Astrocyte of the spinal cord (primary cell): ENCODE measurements around the gene ADK.

ENCODE experiments used
- DNase-seq: peaks from one replicate; pipeline ENCODE4 v3.0.0; 2011; ENCODE audit warnings: low read depth, low spot score
- H3K4me3 ChIP-seq: 2 replicates; pipeline ENCODE4 v1.5.1; 2011; ENCODE audit warnings: low read depth, mild to moderate bottlenecking, low read length, moderate library complexity
- in situ Hi-C: cut with HindIII; loops from 2 replicates; pipeline ENCODE4 v1.10.0; 2017; ENCODE audit warnings: low sequenced_read_pairs
- TF ChIP-seq, protein P1 (sequence below): IDR thresholded peaks from 2 replicates; pipeline ENCODE4 v1.5.1; 2012; ENCODE audit warnings: low read depth, mild to moderate bottlenecking, low read length, inconsistent platforms

ADK gene

DNA sequence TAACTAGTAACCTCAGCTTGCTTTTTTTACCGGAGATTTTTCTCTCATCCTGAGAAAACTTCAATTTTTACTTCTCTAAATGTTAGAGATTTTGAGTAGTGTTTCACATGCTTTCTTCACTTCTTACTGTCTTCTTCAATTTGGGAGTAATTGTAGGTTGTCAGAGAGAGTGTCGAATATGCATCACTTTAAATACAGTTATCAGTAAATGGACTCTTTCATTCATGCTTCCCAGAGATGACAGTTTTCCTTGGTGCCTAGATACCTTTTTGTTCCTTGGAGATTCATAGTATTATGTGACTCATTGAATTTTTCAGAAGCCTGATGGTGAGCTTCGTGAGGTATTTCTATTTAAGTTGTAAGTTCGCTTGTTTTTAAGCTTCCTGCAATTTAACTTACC, 169.7 kb downstream of the ADK start:
- TF ChIP-seq, protein P1, sequence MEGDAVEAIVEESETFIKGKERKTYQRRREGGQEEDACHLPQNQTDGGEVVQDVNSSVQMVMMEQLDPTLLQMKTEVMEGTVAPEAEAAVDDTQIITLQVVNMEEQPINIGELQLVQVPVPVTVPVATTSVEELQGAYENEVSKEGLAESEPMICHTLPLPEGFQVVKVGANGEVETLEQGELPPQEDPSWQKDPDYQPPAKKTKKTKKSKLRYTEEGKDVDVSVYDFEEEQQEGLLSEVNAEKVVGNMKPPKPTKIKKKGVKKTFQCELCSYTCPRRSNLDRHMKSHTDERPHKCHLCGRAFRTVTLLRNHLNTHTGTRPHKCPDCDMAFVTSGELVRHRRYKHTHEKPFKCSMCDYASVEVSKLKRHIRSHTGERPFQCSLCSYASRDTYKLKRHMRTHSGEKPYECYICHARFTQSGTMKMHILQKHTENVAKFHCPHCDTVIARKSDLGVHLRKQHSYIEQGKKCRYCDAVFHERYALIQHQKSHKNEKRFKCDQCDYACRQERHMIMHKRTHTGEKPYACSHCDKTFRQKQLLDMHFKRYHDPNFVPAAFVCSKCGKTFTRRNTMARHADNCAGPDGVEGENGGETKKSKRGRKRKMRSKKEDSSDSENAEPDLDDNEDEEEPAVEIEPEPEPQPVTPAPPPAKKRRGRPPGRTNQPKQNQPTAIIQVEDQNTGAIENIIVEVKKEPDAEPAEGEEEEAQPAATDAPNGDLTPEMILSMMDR, result no peak
- H3K4me3 ChIP-seq, result no peak overlapping the region
- DNase-seq, result no peak
- in situ Hi-C loops, result no loop called here

DNA sequence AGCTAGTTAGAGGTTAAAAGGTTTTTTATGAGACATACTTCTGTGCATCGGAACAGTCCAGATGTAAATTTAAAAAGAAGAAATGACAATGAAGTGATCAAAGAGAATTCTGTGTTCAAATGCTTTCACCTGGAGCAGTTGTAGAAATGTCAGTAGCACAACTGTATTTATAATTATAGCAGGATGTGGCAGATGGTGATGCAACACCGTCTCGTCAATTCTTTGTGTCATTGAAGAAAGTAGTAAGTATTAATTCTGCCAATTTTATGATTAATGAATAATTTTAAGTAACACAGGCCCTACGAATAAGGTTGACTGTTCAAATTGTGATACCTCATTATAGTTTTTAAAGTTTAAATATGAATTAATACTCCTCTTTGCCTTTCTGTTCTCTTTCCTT, 171.1 kb downstream of the ADK start:
- TF ChIP-seq, protein P1, result no peak
- in situ Hi-C loops, result no loop called here
- H3K4me3 ChIP-seq, result no peak overlapping the region
- no peak for DNase-seq

DNA sequence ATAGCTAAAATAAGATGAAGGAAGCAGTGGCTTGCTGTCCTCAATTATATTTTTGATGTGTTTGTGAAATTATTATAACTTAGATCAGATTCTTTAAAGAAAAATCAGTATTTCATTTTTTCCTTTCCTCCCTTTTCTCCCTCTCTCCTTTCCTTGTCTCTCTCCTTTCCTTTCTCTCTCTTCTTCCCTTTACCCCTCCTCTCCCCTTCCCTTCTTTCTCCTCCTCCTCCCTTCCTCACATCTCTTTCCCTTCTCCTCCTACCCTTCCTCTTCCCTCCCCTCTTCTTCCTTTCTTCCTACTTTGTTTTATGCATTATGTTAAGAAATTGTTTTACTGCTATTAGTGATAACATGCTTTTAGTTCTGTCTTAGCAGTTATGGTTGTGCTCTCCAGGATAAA, 171.5 kb downstream of the ADK start:
- TF ChIP-seq, protein P1, result no peak
- DNase-seq, result no peak
- H3K4me3 ChIP-seq, result no peak overlapping the region
- in situ Hi-C loops, result no loop called here

DNA sequence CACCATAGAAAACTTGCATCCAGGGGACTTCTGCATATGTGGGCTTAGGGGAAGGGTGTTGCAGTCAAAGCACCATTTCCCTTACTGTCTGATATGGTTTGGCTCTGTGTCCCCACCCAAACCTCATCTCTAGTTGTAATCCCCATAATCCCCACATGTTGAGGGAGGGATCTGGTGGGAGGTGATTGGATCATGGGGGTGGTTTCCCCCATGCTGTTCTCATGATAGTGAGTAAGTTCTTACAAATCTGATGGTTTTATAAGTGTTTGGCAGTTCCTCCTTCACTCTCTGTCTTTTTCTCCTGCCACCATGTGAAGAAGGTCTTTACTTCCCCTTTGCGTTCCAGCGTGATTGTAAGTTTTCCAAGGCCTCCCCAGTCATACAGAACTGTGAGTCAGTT, 177.4 kb downstream of the ADK start:
- DNase-seq, result peak; percentile 30
- in situ Hi-C loops, result no loop called here
- no peak overlapping the region for H3K4me3 ChIP-seq
- TF ChIP-seq, protein P1, result no peak

DNA sequence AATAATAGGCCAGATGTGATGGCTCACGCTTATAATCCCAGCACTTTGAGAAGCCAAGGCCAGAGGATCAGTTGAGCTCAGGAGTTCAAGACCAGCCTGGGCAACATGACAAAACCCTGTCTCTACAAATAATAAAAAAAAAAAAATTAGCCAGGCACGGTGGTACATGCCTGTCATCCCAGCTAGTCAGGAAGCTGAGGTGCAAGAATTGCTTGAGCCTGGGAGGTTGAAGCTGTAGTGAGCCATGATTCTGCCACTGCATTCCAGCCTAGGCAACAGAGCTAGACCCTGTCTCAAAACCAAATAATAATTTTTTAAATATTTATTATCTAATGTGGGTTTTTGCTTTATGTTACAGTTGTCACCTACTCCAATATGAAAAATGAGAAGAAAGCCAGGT, 178.9 kb downstream of the ADK start:
- DNase-seq, result no peak
- in situ Hi-C loops, result no loop called here
- no peak overlapping the region for H3K4me3 ChIP-seq
- TF ChIP-seq, protein P1, result no peak

DNA sequence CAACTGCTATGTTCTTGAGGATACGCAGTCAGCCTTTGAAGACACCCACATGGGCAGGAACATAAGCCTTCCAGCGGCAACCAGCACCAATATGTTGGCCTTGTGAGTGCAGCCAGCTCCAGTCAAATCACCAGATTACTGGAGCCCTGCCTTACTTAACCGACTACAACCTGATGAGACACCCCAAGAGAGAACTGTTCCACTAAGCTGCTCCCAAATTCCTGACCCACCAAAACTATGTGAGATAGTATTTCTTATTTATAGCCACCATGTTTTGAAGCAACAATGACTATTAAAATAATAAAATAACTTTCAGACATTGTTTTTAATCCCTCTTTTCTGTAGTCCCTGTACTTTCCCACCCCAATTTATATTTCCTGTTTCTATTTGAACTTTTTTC, 179.6 kb downstream of the ADK start:
- H3K4me3 ChIP-seq, result no peak overlapping the region
- DNase-seq, result no peak
- TF ChIP-seq, protein P1, result no peak
- in situ Hi-C loops, result no loop called here

DNA sequence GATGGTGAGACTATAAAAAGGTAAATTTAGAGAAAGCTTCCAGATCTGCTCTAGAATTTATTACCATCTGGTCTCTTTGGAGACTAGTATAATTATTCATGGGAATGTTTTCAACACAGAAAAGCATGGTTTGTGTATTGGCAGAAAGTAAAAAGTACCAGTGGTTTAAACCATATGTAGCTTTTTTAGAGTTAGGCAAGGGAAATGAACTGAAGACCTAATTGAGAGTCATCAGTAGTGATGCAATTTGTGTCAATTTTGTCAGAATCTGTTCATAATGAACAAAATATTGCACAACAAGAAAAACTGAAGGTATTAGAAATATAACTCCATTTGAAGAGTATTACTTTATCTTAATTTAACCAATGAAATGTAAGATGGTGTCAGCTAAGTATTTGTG, 181.4 kb downstream of the ADK start:
- in situ Hi-C loops, result no loop called here
- TF ChIP-seq, protein P1, result no peak
- no peak overlapping the region for H3K4me3 ChIP-seq
- peak; percentile 32 for DNase-seq
